Neuronal stem cell (in vitro differentiated cells): ENCODE measurements around the gene MID1.
A peak's percentile ranks its signal among the peaks of the same experiment; 100 is the strongest.

Experiments
- DNase-seq: peaks from one replicate; pipeline ENCODE4 v3.0.0-alpha.2; 2013; ENCODE audit warnings: low spot score
- H2AFZ ChIP-seq: one replicate; pipeline ENCODE4 v1.6.1; 2013; ENCODE audit warnings: mild to moderate bottlenecking, low read length, inconsistent platforms
- H2AK5ac ChIP-seq: 2 replicates; pipeline ENCODE4 v1.6.1; 2013; ENCODE audit warnings: low read depth, mild to moderate bottlenecking, inconsistent platforms, low read length, moderate library complexity, mixed read lengths
- H2BK120ac ChIP-seq: 2 replicates; pipeline ENCODE4 v1.6.1; 2013; ENCODE audit warnings: low read depth, mild to moderate bottlenecking, inconsistent platforms, low read length, moderate library complexity, mixed read lengths
- H2BK12ac ChIP-seq: one replicate; pipeline ENCODE4 v1.6.1; 2013; ENCODE audit warnings: low read length, inconsistent platforms
- H2BK15ac ChIP-seq: 2 replicates; pipeline ENCODE4 v1.6.1; 2013; ENCODE audit warnings: mild to moderate bottlenecking, low read length, inconsistent platforms, mixed read lengths
- H2BK5ac ChIP-seq: one replicate; pipeline ENCODE4 v1.6.1; 2013; ENCODE audit warnings: inconsistent platforms, mild to moderate bottlenecking, low read length, moderate library complexity
- H3K14ac ChIP-seq: one replicate; pipeline ENCODE4 v1.6.1; 2013; ENCODE audit warnings: low read length, inconsistent platforms
- H3K18ac ChIP-seq: 2 replicates; pipeline ENCODE4 v1.6.1; 2013; ENCODE audit warnings: low read length, inconsistent platforms
- H3K23ac ChIP-seq: 2 replicates; pipeline ENCODE4 v1.6.1; 2013; ENCODE audit warnings: low read depth, mild to moderate bottlenecking, mixed read lengths, low read length, inconsistent platforms; ENCODE audit not compliant: poor library complexity
- H3K27ac ChIP-seq: replicated peaks from 3 replicates; pipeline ENCODE4 v1.5.1; 2013; ENCODE audit warnings: low read length, inconsistent platforms
- H3K27me3 ChIP-seq, 3 experiments: 2 replicates each; pipeline ENCODE4 v1.6.1; 2013; ENCODE audit warnings: low read length in 3 of 3, mild to moderate bottlenecking in 2 of 3, inconsistent platforms in 1 of 3, low read depth in 1 of 3, mixed read lengths in 1 of 3, moderate library complexity in 1 of 3; ENCODE audit not compliant: control insufficient read depth in 3 of 3, insufficient read depth in 3 of 3
- H3K36me3 ChIP-seq, 2 donors: replicated peaks in 1 of 2; 2 replicates each; pipeline ENCODE4 v1.6.1; 2013; ENCODE audit warnings: low read length in 2 of 2; ENCODE audit not compliant: control insufficient read depth in 2 of 2, insufficient read depth in 2 of 2
- H3K4ac ChIP-seq: 2 replicates; pipeline ENCODE4 v1.6.1; 2013; ENCODE audit warnings: inconsistent platforms, mild to moderate bottlenecking, low read length, moderate library complexity
- H3K4me1 ChIP-seq, 2 donors: 1 replicate in 1 of 2; 2 replicates in 1 of 2; pipeline ENCODE4 v1.6.1; 2013; ENCODE audit warnings: low read length in 2 of 2, low read depth in 1 of 2; ENCODE audit not compliant: control insufficient read depth in 2 of 2, insufficient read depth in 1 of 2
- H3K4me2 ChIP-seq: one replicate; pipeline ENCODE4 v1.6.1; 2013; ENCODE audit warnings: mild to moderate bottlenecking, low read length, inconsistent platforms; ENCODE audit not compliant: insufficient read depth, poor library complexity, severe bottlenecking
- H3K4me3 ChIP-seq, 2 donors: 2 replicates each; pipeline ENCODE4 v1.5.1; 2013; ENCODE audit warnings: low read length in 2 of 2, mild to moderate bottlenecking in 2 of 2, inconsistent platforms in 1 of 2, moderate library complexity in 1 of 2
- H3K79me1 ChIP-seq: one replicate; pipeline ENCODE4 v1.6.1; 2013; ENCODE audit warnings: low read depth, mild to moderate bottlenecking, inconsistent platforms, low read length, moderate library complexity
- H3K9ac ChIP-seq: one replicate; pipeline ENCODE4 v1.6.1; 2013; ENCODE audit warnings: mild to moderate bottlenecking, low read depth, low read length, inconsistent platforms; ENCODE audit not compliant: poor library complexity
- H3K9me3 ChIP-seq, 2 donors: replicated peaks in 1 of 2; 2 replicates each; pipeline versions ENCODE3 to v1.6.1; 2013; ENCODE audit warnings: low read length in 2 of 2, mild to moderate bottlenecking in 2 of 2, inconsistent platforms in 1 of 2, low read depth in 1 of 2, mixed read lengths in 1 of 2, moderate library complexity in 1 of 2; ENCODE audit not compliant: control insufficient read depth in 2 of 2, insufficient read depth in 1 of 2
- H4K8ac ChIP-seq: one replicate; pipeline ENCODE4 v1.6.1; 2013; ENCODE audit warnings: low read depth, mild to moderate bottlenecking, inconsistent platforms, low read length, moderate library complexity
- H4K91ac ChIP-seq: one replicate; pipeline ENCODE4 v1.6.1; 2013; ENCODE audit warnings: low read length, low read depth, mild to moderate bottlenecking, inconsistent platforms; ENCODE audit not compliant: poor library complexity
- WGBS, 2 donors: extraction: QIAGEN DNeasy Blood & Tissue Kit; methylation state at CpG; one replicate each; pipeline ENCODE4 v1.1.7; 2013; ENCODE audit warnings: missing lambda C conversion rate in 2 of 2, mixed read lengths in 1 of 2; ENCODE audit not compliant: insufficient read length in 2 of 2, insufficient replicate concordance in 1 of 2; ENCODE audit errors: extremely low coverage in 2 of 2; 5-methylcytosine and 5-hydroxymethylcytosine counted together

Gene MID1

GRCh38 chrX:10603612-10604011, 16.8 kb downstream of the MID1 start:
- no peak overlapping the region for H2BK12ac ChIP-seq
- no peaks in the 10 kb centered on the region for H3K9me3 ChIP-seq
- DNase-seq = no peak
- no peak overlapping the region for H4K8ac ChIP-seq
- peak overlapping the region; percentile 2 for H3K4me2 ChIP-seq
- WGBS, 2 donors = no CpG with 5 or more reads among the region's 3 CpGs
- no peak overlapping the region for H3K27ac ChIP-seq
- peaks cover 2% of the 10 kb centered on the region for H3K79me1 ChIP-seq
- no peak overlapping the region for H3K4ac ChIP-seq
- no peak overlapping the region for H2AFZ ChIP-seq
- H3K27me3 ChIP-seq = no peaks in the 10 kb centered on the region
- no peak overlapping the region for H2BK15ac ChIP-seq
- H4K91ac ChIP-seq = no peak overlapping the region
- no peak overlapping the region for H3K14ac ChIP-seq
- H3K23ac ChIP-seq = no peak overlapping the region
- no peak overlapping the region for H3K9ac ChIP-seq
- H2AK5ac ChIP-seq = no peak overlapping the region
- peaks cover 0 to 18% of the 10 kb centered on the region in 2 donors for H3K36me3 ChIP-seq
- no peak overlapping the region for H2BK5ac ChIP-seq
- no peak overlapping the region for H3K18ac ChIP-seq
- no peaks in the 10 kb centered on the region for H3K4me1 ChIP-seq
- no peak overlapping the region for H3K4me3 ChIP-seq
- H2BK120ac ChIP-seq = no peak overlapping the region

DNA sequence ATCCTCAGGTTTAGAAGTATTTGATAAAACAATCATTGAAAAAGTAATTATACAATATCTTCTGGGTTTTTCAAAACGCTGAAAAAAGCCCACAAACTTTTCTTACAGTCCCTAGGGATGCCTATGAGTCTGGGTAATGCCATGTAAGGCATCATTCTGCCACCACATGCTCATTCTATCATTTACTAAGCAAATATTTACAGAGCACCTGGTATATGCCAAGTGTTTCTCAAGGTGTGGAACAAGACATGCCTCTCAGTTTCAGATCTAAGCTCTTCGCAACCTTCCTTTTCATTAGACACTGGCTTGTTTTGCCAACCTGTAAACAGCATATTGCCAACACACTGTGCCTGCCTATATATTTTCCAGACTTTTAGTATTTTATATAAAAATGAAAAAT, 17.7 kb downstream of the MID1 start:
- H3K4me3 ChIP-seq = no peak overlapping the region
- no CpG with 5 or more reads among the region's 2 CpGs for WGBS, 2 donors

DNA sequence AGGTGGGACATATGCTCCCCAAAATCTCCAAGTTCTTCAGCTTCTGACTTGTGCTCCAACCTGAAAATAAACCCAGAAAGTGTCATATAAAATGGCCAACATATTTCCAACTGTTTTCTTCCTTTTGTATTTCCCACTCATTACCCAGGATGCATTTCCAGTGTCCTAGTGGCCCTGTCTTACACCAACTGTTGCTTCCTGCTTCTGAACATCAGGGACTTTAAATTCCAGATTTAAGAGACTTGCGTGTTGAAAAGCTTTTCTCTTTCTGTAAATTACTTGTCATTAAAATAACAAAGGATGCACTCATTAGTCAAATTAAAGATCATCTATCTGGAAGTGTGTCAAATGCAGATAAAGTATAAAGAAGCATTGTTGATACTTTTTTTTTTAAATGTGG, 19.9 kb downstream of the MID1 start:
- no peaks in the 10 kb centered on the region for H3K4me1 ChIP-seq
- no peak overlapping the region for H2AK5ac ChIP-seq
- H2AFZ ChIP-seq = no peak overlapping the region
- WGBS, 2 donors = no CpG with 5 or more reads among the region's 1 CpG
- no peak overlapping the region for H2BK5ac ChIP-seq
- no peak overlapping the region for H3K4me3 ChIP-seq
- H3K18ac ChIP-seq = no peak overlapping the region
- no peak overlapping the region for H3K4me2 ChIP-seq
- no peak overlapping the region for H3K14ac ChIP-seq
- H3K27me3 ChIP-seq = no peaks in the 10 kb centered on the region
- H4K91ac ChIP-seq = no peak overlapping the region
- no peak overlapping the region for H4K8ac ChIP-seq
- DNase-seq = no peak
- no peak overlapping the region for H3K9ac ChIP-seq
- H2BK12ac ChIP-seq = no peak overlapping the region
- H3K36me3 ChIP-seq = peaks cover 0 to 28% of the 10 kb centered on the region in 2 donors
- peaks cover 3% of the 10 kb centered on the region for H3K79me1 ChIP-seq
- no peak overlapping the region for H3K23ac ChIP-seq
- no peak overlapping the region for H2BK120ac ChIP-seq
- H3K4ac ChIP-seq = no peak overlapping the region
- no peaks in the 10 kb centered on the region for H3K9me3 ChIP-seq
- H3K27ac ChIP-seq = no peak overlapping the region
- H2BK15ac ChIP-seq = no peak overlapping the region

More for the DNA sequence above, 17.7 kb downstream of the MID1 start:
- Histone ChIP-seq H2AFZ (no peak overlapping the region), H3K27me3 (no peaks in the 10 kb centered on the region), H2BK15ac (no peak overlapping the region), H4K91ac (no peak overlapping the region), H3K79me1 (peaks cover 3% of the 10 kb centered on the region), H4K8ac (no peak overlapping the region), H3K9ac (no peak overlapping the region), H3K23ac (no peak overlapping the region), H3K4ac (no peak overlapping the region), H3K4me1 (no peaks in the 10 kb centered on the region), H2AK5ac (no peak overlapping the region), H3K18ac (no peak overlapping the region), H3K27ac (no peak overlapping the region), H2BK120ac (no peak overlapping the region), H3K36me3 (peaks cover 0 to 27% of the 10 kb centered on the region in 2 donors), H3K4me2 (no peak overlapping the region), H2BK5ac (no peak overlapping the region), H2BK12ac (no peak overlapping the region), H3K14ac (no peak overlapping the region), H3K9me3 (no peaks in the 10 kb centered on the region)
- no peak for DNase-seq

DNA sequence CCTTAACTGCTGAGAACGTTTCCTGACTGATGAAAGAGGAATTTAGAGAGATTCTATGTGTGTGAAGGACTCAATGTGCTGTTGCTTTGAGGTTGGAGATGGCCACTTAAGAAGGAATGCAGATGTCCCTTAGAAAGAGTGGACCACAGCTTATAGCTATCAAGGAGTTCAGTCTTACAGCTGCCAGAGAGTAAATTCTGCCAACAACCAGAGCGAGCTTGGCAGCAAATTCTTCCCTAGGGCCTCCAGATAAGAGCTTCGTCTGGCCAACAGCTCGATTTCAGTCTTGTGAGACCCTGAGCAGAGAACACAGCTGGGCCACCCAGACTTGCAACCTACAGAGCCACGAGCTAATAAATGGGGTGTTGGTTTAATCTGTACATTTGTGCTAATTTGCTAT, 21.8 kb downstream of the MID1 start:
- Histone ChIP-seq H3K79me1 (peaks cover 3% of the 10 kb centered on the region), H4K91ac (no peak overlapping the region), H3K4me2 (no peak overlapping the region), H3K18ac (no peak overlapping the region), H2AK5ac (no peak overlapping the region), H2BK5ac (no peak overlapping the region), H3K23ac (no peak overlapping the region), H3K36me3 (peaks cover 0 to 34% of the 10 kb centered on the region in 2 donors), H3K27ac (no peak overlapping the region), H2BK12ac (no peak overlapping the region), H2BK120ac (no peak overlapping the region), H2AFZ (no peak overlapping the region), H3K27me3 (no peaks in the 10 kb centered on the region), H3K4me3 (no peak overlapping the region), H3K14ac (no peak overlapping the region), H3K4me1 (no peaks in the 10 kb centered on the region), H3K4ac (no peak overlapping the region), H3K9me3 (no peaks in the 10 kb centered on the region), H3K9ac (no peak overlapping the region), H2BK15ac (no peak overlapping the region), H4K8ac (no peak overlapping the region)
- no peak for DNase-seq
- WGBS, 2 donors = no CpG with 5 or more reads among the region's 5 CpGs
